HCT116 (cell line): ENCODE data around the gene DBNDD2. TPM values are rescaled to one million over a fixed set of nuclear protein-coding genes. Genes with fewer than 3 reads are reported as not detected.

Source experiments
- ATAC-seq: fragments of 200-7000 bp; cut with Tn5 transposase; 2 replicates; pipeline ENCODE4 v1.9.1; 2020; ENCODE audit warnings: mild to moderate bottlenecking, moderate library complexity
- BruUV-seq: library from RNA; stranded (reverse); fragments of 400-500 nt; replicated peaks from 2 replicates; lab custom pipeline; 2021; lab: Mats Ljungman, UMichigan
- CTCF ChIA-PET: fragments of 300-600 bp; sonication (Branson Sonifier 250); formaldehyde crosslinking; loops from one replicate; lab custom pipeline; 2021; ENCODE audit warnings: antibody characterized with exemption; lab: Charles Lee
- POLR2A ChIA-PET: fragments of 300-600, 350-600 bp; sonication (Branson Sonifier 250); formaldehyde crosslinking; loops from one replicate; lab custom pipeline; 2021; ENCODE audit warnings: antibody characterized with exemption; lab: Charles Lee
- RAD21 ChIA-PET, 2 experiments: fragments of 300-600 bp; sonication (Branson Sonifier 250); formaldehyde crosslinking; loops; one replicate each; lab custom pipeline; 2023; ENCODE audit warnings: low total read pairs in 2 of 2; ENCODE audit not compliant: uncharacterized antibody in 2 of 2, unreplicated experiment in 2 of 2, low non-redundant PET in 1 of 2; lab: Charles Lee
- DNase-seq: peaks from one replicate; pipeline ENCODE4 v3.0.0-alpha.2; 2010; ENCODE audit warnings: low read depth, low spot score
- H2AFZ ChIP-seq: fragments of 200-600 bp; shearing (Covaris generic), sonication (generic); 2 replicates; pipeline ENCODE4 v1.6.1; 2017; ENCODE audit warnings: low read depth, mixed run types, mixed read lengths, antibody characterized with exemption, low read length; ENCODE audit not compliant: poor library complexity, severe bottlenecking
- H3K27ac ChIP-seq: 2 replicates; pipeline ENCODE4 v1.5.1; 2012; ENCODE audit warnings: low read depth, low read length
- H3K27me3 ChIP-seq: fragments of 200-600 bp; sonication (generic); 2 replicates; pipeline ENCODE4 v1.6.1; 2016; ENCODE audit warnings: mixed run types, low read length, mixed read lengths; ENCODE audit not compliant: insufficient read depth
- H3K36me3 ChIP-seq, 2 experiments: fragments of 200-500 bp in 1 of 2; fragments of 200-600 bp in 1 of 2; sonication (Bioruptor generic) in 1 of 2; sonication (generic) in 1 of 2; 2 replicates each; pipeline versions ENCODE4 v1.5.1 to v1.6.1; 2014 to 2016; ENCODE audit warnings: low read length in 2 of 2, inconsistent platforms in 1 of 2, mixed read lengths in 1 of 2, mixed run types in 1 of 2; ENCODE audit not compliant: insufficient read depth in 2 of 2, control insufficient read depth in 1 of 2
- H3K4me1 ChIP-seq, 2 experiments: fragments of 200-600 bp in 1 of 2; sonication (generic) in 1 of 2; 2 replicates each; pipeline versions ENCODE4 v1.5.1 to v1.6.1; 2012 to 2017; ENCODE audit warnings: low read length in 2 of 2, inconsistent platforms in 1 of 2, mild to moderate bottlenecking in 1 of 2, mixed read lengths in 1 of 2, mixed run types in 1 of 2, moderate library complexity in 1 of 2; ENCODE audit not compliant: insufficient read depth in 2 of 2, control insufficient read depth in 1 of 2
- H3K4me2 ChIP-seq: fragments of 200-600 bp; sonication (generic); 2 replicates; pipeline ENCODE4 v1.6.1; 2017; ENCODE audit warnings: mixed run types, low read length, mixed read lengths
- H3K4me3 ChIP-seq, 2 experiments: fragments of 200-600 bp in 1 of 2; sonication (generic) in 1 of 2; replicated peaks in 1 of 2; 2 replicates each; pipeline ENCODE4 v1.5.1; 2011 to 2016; ENCODE audit warnings: low read length in 2 of 2, control low read depth in 1 of 2, low read depth in 1 of 2, mild to moderate bottlenecking in 1 of 2, mixed read lengths in 1 of 2, mixed run types in 1 of 2
- H3K79me2 ChIP-seq: fragments of 200-600 bp; sonication (generic); 2 replicates; pipeline ENCODE4 v1.6.1; 2017; ENCODE audit warnings: mild to moderate bottlenecking, mixed run types, low read length, moderate library complexity, mixed read lengths; ENCODE audit not compliant: insufficient read depth
- H3K9ac ChIP-seq: fragments of 200-600 bp; sonication (generic); 2 replicates; pipeline ENCODE4 v1.6.1; 2016; ENCODE audit warnings: low read length, mixed read lengths
- H3K9me2 ChIP-seq: fragments of 200-600 bp; sonication (generic), shearing (Covaris generic); 2 replicates; pipeline ENCODE4 v1.6.1; 2017; ENCODE audit warnings: mixed run types, mild to moderate bottlenecking, moderate library complexity; ENCODE audit not compliant: insufficient read depth
- H3K9me3 ChIP-seq, 2 experiments: fragments of 200-500 bp in 1 of 2; fragments of 200-600 bp in 1 of 2; sonication (Bioruptor generic) in 1 of 2; sonication (generic) in 1 of 2; 2 replicates each; pipeline ENCODE4 v1.6.1; 2014 to 2017; ENCODE audit warnings: low read length in 2 of 2, mixed read lengths in 2 of 2, inconsistent platforms in 1 of 2, low read depth in 1 of 2, mild to moderate bottlenecking in 1 of 2, mixed run types in 1 of 2, moderate library complexity in 1 of 2; ENCODE audit not compliant: control insufficient read depth in 1 of 2, insufficient read depth in 1 of 2
- H4K20me1 ChIP-seq: fragments of 200-600 bp; sonication (generic), shearing (Covaris generic); 2 replicates; pipeline ENCODE4 v1.6.1; 2017; ENCODE audit warnings: mixed run types, mild to moderate bottlenecking, moderate library complexity; ENCODE audit not compliant: insufficient read depth
- EGR1 ChIP-seq: IDR thresholded peaks from 2 replicates; pipeline ENCODE4 v1.6.1; 2012; ENCODE audit warnings: low read depth
- ELF1 ChIP-seq: IDR thresholded peaks from 2 replicates; pipeline ENCODE4 v1.6.1; 2012; ENCODE audit warnings: low read depth, borderline replicate concordance
- EZH2phosphoT487 ChIP-seq: fragments of 200-600 bp; IDR thresholded peaks from 2 replicates; pipeline ENCODE4 v1.6.1; 2018; ENCODE audit warnings: antibody characterized with exemption, borderline replicate concordance
- JUND ChIP-seq: IDR thresholded peaks from 2 replicates; pipeline ENCODE4 v1.6.1; 2012
- RAD21 ChIP-seq: IDR thresholded peaks from 2 replicates; pipeline ENCODE4 v1.6.1; 2012; ENCODE audit warnings: low read depth, mild to moderate bottlenecking
- SRF ChIP-seq: IDR thresholded peaks from 2 replicates; pipeline ENCODE4 v1.6.1; 2012; ENCODE audit warnings: low read depth
- YY1 ChIP-seq: IDR thresholded peaks from 2 replicates; pipeline ENCODE4 v1.6.1; 2011; ENCODE audit warnings: low read length, low read depth, moderate library complexity, mild to moderate bottlenecking; ENCODE audit not compliant: insufficient replicate concordance; ENCODE audit errors: extremely low read depth
- intact Hi-C: fragments of 100-400 bp; cut with micrococcal nuclease; formaldehyde crosslinking; loops from 2 replicates; pipeline ENCODE4 v1.10.0; 2022
- total RNA-seq: library from RNA; stranded (reverse); gene quantifications from one replicate; pipeline ENCODE4 v1.2.1, GENCODE V29; 2021; ENCODE audit not compliant: unreplicated experiment
- TF ChIP-seq, protein P1 (sequence below): IDR thresholded peaks from 2 replicates; pipeline ENCODE4 v1.6.1; 2012
- TF ChIP-seq, protein P2 (sequence below): IDR thresholded peaks from 2 replicates; pipeline ENCODE4 v1.6.1; 2012; ENCODE audit warnings: low read depth
- TF ChIP-seq, protein P3 (sequence below): IDR thresholded peaks from 2 replicates; pipeline ENCODE4 v1.6.1; 2011; ENCODE audit warnings: mild to moderate bottlenecking, low read length, moderate library complexity; ENCODE audit not compliant: insufficient replicate concordance; ENCODE audit errors: extremely low read depth
- TF ChIP-seq, protein P4 (sequence below), 3 experiments: fragments of 200-600 bp in 1 of 3; sonication (generic) in 1 of 3; IDR thresholded peaks in 2 of 3; conservative IDR thresholded peaks in 1 of 3; 2 replicates each; pipeline ENCODE4 v1.5.1; 2012 to 2017; ENCODE audit warnings: low read depth in 2 of 3, low read length in 2 of 3, antibody characterized with exemption in 1 of 3, borderline replicate concordance in 1 of 3, control low read depth in 1 of 3, mild to moderate bottlenecking in 1 of 3, mixed read lengths in 1 of 3, mixed run types in 1 of 3, moderate library complexity in 1 of 3; ENCODE audit not compliant: insufficient read depth in 1 of 3

Gene DBNDD2
- total RNA-seq, 1 experiment from 2014 or later = 44.2 TPM

DNA sequence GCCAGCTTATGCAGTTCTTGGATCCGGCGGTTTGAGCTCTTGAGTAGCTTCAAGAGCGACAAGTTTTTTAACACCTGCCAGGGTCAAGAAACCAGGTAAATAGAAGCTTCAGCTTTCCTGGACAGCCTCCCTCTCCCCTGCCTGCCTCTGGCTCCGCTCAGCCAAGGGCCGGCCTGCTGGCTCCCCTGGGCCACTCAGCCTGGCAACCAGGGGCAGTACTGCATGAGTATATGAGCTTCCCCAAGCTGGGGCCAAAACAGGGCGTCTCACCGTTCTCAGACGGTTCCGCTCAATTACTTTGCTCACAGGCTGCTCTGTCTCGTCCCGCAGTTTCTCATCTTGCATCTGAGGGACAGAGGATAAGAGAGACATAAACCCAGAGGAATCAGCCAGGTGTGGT, 30.8 kb upstream of the DBNDD2 start:
- POLR2A ChIA-PET = interaction anchor here (1.2 kb wide), 1 partner anchor 15 kb away, joined by 3 read pairs; the partner anchor contains the start of gene SYS1
- BruUV-seq = no TSS peak
- TF ChIP-seq YY1 (no peak), SRF (no peak), ELF1 (no peak), RAD21 (no peak), EGR1 (no peak), EZH2phosphoT487 (no peak), JUND (no peak)
- TF ChIP-seq, protein P1, sequence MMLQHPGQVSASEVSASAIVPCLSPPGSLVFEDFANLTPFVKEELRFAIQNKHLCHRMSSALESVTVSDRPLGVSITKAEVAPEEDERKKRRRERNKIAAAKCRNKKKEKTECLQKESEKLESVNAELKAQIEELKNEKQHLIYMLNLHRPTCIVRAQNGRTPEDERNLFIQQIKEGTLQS = no peak
- TF ChIP-seq, protein P2, sequence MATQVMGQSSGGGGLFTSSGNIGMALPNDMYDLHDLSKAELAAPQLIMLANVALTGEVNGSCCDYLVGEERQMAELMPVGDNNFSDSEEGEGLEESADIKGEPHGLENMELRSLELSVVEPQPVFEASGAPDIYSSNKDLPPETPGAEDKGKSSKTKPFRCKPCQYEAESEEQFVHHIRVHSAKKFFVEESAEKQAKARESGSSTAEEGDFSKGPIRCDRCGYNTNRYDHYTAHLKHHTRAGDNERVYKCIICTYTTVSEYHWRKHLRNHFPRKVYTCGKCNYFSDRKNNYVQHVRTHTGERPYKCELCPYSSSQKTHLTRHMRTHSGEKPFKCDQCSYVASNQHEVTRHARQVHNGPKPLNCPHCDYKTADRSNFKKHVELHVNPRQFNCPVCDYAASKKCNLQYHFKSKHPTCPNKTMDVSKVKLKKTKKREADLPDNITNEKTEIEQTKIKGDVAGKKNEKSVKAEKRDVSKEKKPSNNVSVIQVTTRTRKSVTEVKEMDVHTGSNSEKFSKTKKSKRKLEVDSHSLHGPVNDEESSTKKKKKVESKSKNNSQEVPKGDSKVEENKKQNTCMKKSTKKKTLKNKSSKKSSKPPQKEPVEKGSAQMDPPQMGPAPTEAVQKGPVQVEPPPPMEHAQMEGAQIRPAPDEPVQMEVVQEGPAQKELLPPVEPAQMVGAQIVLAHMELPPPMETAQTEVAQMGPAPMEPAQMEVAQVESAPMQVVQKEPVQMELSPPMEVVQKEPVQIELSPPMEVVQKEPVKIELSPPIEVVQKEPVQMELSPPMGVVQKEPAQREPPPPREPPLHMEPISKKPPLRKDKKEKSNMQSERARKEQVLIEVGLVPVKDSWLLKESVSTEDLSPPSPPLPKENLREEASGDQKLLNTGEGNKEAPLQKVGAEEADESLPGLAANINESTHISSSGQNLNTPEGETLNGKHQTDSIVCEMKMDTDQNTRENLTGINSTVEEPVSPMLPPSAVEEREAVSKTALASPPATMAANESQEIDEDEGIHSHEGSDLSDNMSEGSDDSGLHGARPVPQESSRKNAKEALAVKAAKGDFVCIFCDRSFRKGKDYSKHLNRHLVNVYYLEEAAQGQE = no peak
- TF ChIP-seq, protein P3, sequence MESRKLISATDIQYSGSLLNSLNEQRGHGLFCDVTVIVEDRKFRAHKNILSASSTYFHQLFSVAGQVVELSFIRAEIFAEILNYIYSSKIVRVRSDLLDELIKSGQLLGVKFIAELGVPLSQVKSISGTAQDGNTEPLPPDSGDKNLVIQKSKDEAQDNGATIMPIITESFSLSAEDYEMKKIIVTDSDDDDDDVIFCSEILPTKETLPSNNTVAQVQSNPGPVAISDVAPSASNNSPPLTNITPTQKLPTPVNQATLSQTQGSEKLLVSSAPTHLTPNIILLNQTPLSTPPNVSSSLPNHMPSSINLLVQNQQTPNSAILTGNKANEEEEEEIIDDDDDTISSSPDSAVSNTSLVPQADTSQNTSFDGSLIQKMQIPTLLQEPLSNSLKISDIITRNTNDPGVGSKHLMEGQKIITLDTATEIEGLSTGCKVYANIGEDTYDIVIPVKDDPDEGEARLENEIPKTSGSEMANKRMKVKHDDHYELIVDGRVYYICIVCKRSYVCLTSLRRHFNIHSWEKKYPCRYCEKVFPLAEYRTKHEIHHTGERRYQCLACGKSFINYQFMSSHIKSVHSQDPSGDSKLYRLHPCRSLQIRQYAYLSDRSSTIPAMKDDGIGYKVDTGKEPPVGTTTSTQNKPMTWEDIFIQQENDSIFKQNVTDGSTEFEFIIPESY = no peak
- TF ChIP-seq, protein P4, sequence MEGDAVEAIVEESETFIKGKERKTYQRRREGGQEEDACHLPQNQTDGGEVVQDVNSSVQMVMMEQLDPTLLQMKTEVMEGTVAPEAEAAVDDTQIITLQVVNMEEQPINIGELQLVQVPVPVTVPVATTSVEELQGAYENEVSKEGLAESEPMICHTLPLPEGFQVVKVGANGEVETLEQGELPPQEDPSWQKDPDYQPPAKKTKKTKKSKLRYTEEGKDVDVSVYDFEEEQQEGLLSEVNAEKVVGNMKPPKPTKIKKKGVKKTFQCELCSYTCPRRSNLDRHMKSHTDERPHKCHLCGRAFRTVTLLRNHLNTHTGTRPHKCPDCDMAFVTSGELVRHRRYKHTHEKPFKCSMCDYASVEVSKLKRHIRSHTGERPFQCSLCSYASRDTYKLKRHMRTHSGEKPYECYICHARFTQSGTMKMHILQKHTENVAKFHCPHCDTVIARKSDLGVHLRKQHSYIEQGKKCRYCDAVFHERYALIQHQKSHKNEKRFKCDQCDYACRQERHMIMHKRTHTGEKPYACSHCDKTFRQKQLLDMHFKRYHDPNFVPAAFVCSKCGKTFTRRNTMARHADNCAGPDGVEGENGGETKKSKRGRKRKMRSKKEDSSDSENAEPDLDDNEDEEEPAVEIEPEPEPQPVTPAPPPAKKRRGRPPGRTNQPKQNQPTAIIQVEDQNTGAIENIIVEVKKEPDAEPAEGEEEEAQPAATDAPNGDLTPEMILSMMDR (IDR thresholded peaks at IDR 0.05 in 2 of 3, conservative IDR thresholded peaks at IDR 0.05 in 1 of 3; ENCODE audit: borderline replicate concordance in 1 of 3, insufficient read depth in 1 of 3, low read depth in 2 of 3, low read length in 2 of 3) = no peak

More for the DNA sequence above, 30.8 kb upstream of the DBNDD2 start:
- H3K27ac ChIP-seq = no peak overlapping the region
- ChIA-PET RAD21 (no interaction called here), CTCF (interaction anchor here (0.8 to 2.9 kb wide), 3 partner anchors 14 to 393 kb away, joined by 3 to 11 read pairs (median 3); partner anchors contain the start of gene SYS1)
- no peaks in the 10 kb centered on the region for H4K20me1 ChIP-seq
- H3K79me2 ChIP-seq = no peaks in the 10 kb centered on the region
- DNase-seq (no peak), ATAC-seq (no peak)
- no peak overlapping the region for H3K4me3 ChIP-seq
- intact Hi-C loops = no loop called here
- H3K9me3 ChIP-seq = no peaks in the 10 kb centered on the region
- H3K4me1 ChIP-seq = peaks cover 0 to 20% of the 10 kb centered on the region in 2 experiments; a peak in 2 of 4 replicates
- H3K36me3 ChIP-seq = no peaks in the 10 kb centered on the region
- no peaks in the 10 kb centered on the region for H3K27me3 ChIP-seq
- H3K9ac ChIP-seq = no peak overlapping the region
- no peak overlapping the region for H3K4me2 ChIP-seq
- no peak overlapping the region for H2AFZ ChIP-seq
- H3K9me2 ChIP-seq = no peaks in the 10 kb centered on the region
